ENCODE data around the gene NTF4. TPM values are rescaled to one million over a fixed set of nuclear protein-coding genes. Genes with fewer than 3 reads are reported as not detected.
A peak's percentile ranks its signal among the peaks of the same experiment; 100 is the strongest.
"Not testable (repeated sequence)": the region's sequence is repeated elsewhere in the genome, so short reads cannot be mapped to it uniquely, and the experiment has no call there.

NTF4 gene
- total and polyA plus RNA-seq, 2 of the 4 experiments (the other 2 are of a cell fraction), result 0.09 to 0.18 TPM

DNA sequence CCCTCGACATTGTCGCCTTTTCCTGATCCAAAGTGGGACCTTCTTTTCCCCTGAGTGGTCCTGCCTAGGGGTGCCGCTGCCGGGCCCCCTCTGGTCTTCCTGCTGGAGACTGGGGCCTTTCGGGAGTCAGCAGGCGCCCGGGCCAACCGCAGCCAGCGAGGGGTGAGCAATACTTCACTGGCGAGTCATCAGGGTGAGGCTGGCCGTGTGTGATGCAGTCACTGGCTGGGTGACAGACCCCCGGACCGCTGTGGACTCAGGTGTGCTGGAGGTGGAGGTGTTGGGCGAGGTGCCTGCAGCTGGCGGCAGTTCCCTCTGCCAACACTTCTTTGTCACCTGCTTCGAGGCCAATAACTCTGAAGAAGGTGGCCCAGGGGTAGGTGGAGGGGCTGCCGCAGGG is 22.4 kb downstream of the NTF4 start:
- POLR2A ChIA-PET (ENCODE audit: unreplicated experiment), result no interaction called here
- Histone ChIP-seq H2AFZ (replicated peaks; ENCODE audit: low read length, poor library complexity) (no peak overlapping the region), H4K20me1 (ENCODE audit: insufficient read depth, low read length) (no peaks in the 10 kb centered on the region), H3K27me3 (ENCODE audit: control insufficient read depth, insufficient read depth, low read length) (no peaks in the 10 kb centered on the region), H2AK9ac (replicated peaks; ENCODE audit: low read depth, low read length, poor library complexity) (no peak overlapping the region), H4K5ac (ENCODE audit: low read depth, low read length) (no peak overlapping the region), H3K36me3 (ENCODE audit: control insufficient read depth, insufficient read depth, low read length) (no peaks in the 10 kb centered on the region), H3K4me3 (ENCODE audit: insufficient read depth, low read depth, low read length) (no peak overlapping the region), H3K56ac (ENCODE audit: extremely low read depth, insufficient read depth, low read length) (no peak overlapping the region), H2BK20ac (ENCODE audit: low read depth, low read length) (no peak overlapping the region), H3K14ac (replicated peaks; ENCODE audit: low read depth, low read length) (no peak overlapping the region), H3K9ac (ENCODE audit: low read depth, low read length) (no peak overlapping the region), H3K4me2 (ENCODE audit: low read depth, low read length) (no peak overlapping the region), H4K8ac (ENCODE audit: low read depth in 2 of 2, low read length in 2 of 2) (no peak overlapping the region), H2AK5ac (ENCODE audit: low read depth, low read length) (peak overlapping the region; percentile 50; the same call in 1 of the 2 replicates), H2BK5ac (ENCODE audit: low read depth, low read length, poor library complexity, severe bottlenecking) (no peak overlapping the region), H2BK120ac (ENCODE audit: low read depth, low read length) (0 out of 2 replicates have a peak overlapping the region, but pooled peaks have one; percentile 40), H3K79me1 (ENCODE audit: low read depth in 1 of 2, low read length in 2 of 2) (no peaks in the 10 kb centered on the region), H3K9me1 (ENCODE audit: insufficient read depth, low read length) (no peaks in the 10 kb centered on the region), H3K18ac (ENCODE audit: low read depth, low read length) (no peak overlapping the region), H4K91ac (ENCODE audit: insufficient read depth, low read depth, low read length) (no peak overlapping the region), H2BK15ac (ENCODE audit: low read depth, low read length) (no peak overlapping the region), H3K4me1 (ENCODE audit: control insufficient read depth, insufficient read depth, low read length) (peaks cover 9% of the 10 kb centered on the region; the same call in 1 of the 2 replicates), H3K9me3 (ENCODE audit: control insufficient read depth, insufficient read depth, low read length) (no peaks in the 10 kb centered on the region), H3K27ac (ENCODE audit: insufficient read depth, low read length) (no peak overlapping the region), H3K4ac (ENCODE audit: low read depth, low read length) (no peak overlapping the region), H3K23ac (ENCODE audit: low read depth, low read length) (no peak overlapping the region)
- CTCF ChIA-PET, result no interaction called here
- ATAC-seq (ENCODE audit: low read depth) (no peak), DNase-seq (no peak)
- WGBS, 2 experiments (ENCODE audit: extremely low coverage in 2 of 2, insufficient read length in 1 of 2), result 70% methylated on average over 7 of the region's 17 CpGs; no CpG with 5 or more reads in 1 of the 2 experiments
- intact Hi-C loops (cut with micrococcal nuclease), result no loop called here
- TF ChIP-seq RCOR1 (IDR thresholded peaks at IDR 0.05; ENCODE audit: insufficient replicate concordance, low read length), result no peak
- no peak for TF ChIP-seq MXI1 (IDR thresholded peaks at IDR 0.05; ENCODE audit: borderline replicate concordance, low read depth, low read length)
- TF ChIP-seq NFE2L2 (IDR thresholded peaks at IDR 0.05; ENCODE audit: low read depth, low read length), result no peak
- no peak for TF ChIP-seq USF2 (IDR thresholded peaks at IDR 0.05; ENCODE audit: low read depth, low read length)
- no TSS peak for BruUV-seq (replicated peaks)
- dilution Hi-C loops (cut with HindIII; ENCODE audit: low sequenced_read_pairs, unreplicated experiment), result no loop called here
- in situ Hi-C loops (cut with MboI; ENCODE audit: low sequenced_read_pairs), result no loop called here

DNA sequence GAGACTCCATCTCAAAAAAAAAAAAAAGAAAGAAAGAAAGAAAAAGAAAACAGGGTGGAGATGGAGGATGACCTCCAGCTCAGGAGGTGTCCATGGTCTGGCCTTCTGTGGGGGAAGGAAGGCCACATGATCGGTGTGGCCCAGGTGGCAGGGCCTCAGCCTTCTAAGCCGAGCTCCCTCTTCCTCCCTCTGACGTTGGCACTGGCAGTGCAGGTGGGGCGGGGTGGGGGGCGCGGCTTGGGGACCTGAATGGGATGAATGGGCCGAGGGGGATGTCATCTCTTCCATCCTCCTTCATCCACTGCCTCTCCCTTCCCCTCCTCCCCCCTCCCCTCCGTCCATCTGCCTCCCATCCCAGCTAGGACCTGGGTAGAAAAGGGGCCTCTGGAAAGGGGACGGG is 24.9 kb downstream of the NTF4 start:
- BruUV-seq (replicated peaks); H3K4me1 ChIP-seq (ENCODE audit: control insufficient read depth, insufficient read depth, low read length); H3K23ac ChIP-seq (ENCODE audit: low read depth, low read length); H3K14ac ChIP-seq (replicated peaks; ENCODE audit: low read depth, low read length); H3K36me3 ChIP-seq (ENCODE audit: control insufficient read depth, insufficient read depth, low read length); ATAC-seq (ENCODE audit: low read depth); H3K4me2 ChIP-seq (ENCODE audit: low read depth, low read length); H2BK120ac ChIP-seq (ENCODE audit: low read depth, low read length); CTCF ChIA-PET; H2BK5ac ChIP-seq (ENCODE audit: low read depth, low read length, poor library complexity, severe bottlenecking); H3K9me1 ChIP-seq (ENCODE audit: insufficient read depth, low read length); H2BK15ac ChIP-seq (ENCODE audit: low read depth, low read length); H4K5ac ChIP-seq (ENCODE audit: low read depth, low read length); H3K27me3 ChIP-seq (ENCODE audit: control insufficient read depth, insufficient read depth, low read length); DNase-seq; H2AFZ ChIP-seq (replicated peaks; ENCODE audit: low read length, poor library complexity); H3K9ac ChIP-seq (ENCODE audit: low read depth, low read length); H4K91ac ChIP-seq (ENCODE audit: insufficient read depth, low read depth, low read length); H4K8ac ChIP-seq (ENCODE audit: low read depth in 2 of 2, low read length in 2 of 2); H3K4ac ChIP-seq (ENCODE audit: low read depth, low read length); intact Hi-C loops (cut with micrococcal nuclease); H3K56ac ChIP-seq (ENCODE audit: extremely low read depth, insufficient read depth, low read length); H3K18ac ChIP-seq (ENCODE audit: low read depth, low read length); POLR2A ChIA-PET (ENCODE audit: unreplicated experiment); in situ Hi-C loops (cut with MboI; ENCODE audit: low sequenced_read_pairs); H4K20me1 ChIP-seq (ENCODE audit: insufficient read depth, low read length); H3K79me1 ChIP-seq (ENCODE audit: low read depth in 1 of 2, low read length in 2 of 2); H2AK5ac ChIP-seq (ENCODE audit: low read depth, low read length); H2AK9ac ChIP-seq (replicated peaks; ENCODE audit: low read depth, low read length, poor library complexity); dilution Hi-C loops (cut with HindIII; ENCODE audit: low sequenced_read_pairs, unreplicated experiment); H3K27ac ChIP-seq (ENCODE audit: insufficient read depth, low read length); H3K9me3 ChIP-seq (ENCODE audit: control insufficient read depth, insufficient read depth, low read length); H3K4me3 ChIP-seq (ENCODE audit: insufficient read depth, low read depth, low read length): not testable (repeated sequence)
- peak overlapping the region; percentile 53; the same call in 1 of the 2 replicates for H2BK20ac ChIP-seq (ENCODE audit: low read depth, low read length)
- no CpG with 5 or more reads among the region's 9 CpGs for WGBS, 2 experiments (ENCODE audit: extremely low coverage in 2 of 2, insufficient read length in 1 of 2)
